ENCODE results near the gene PRMT7. TPM values are rescaled to one million over a fixed set of nuclear protein-coding genes. Genes with fewer than 3 reads are reported as not detected.
A peak's percentile ranks its signal among the peaks of the same experiment; 100 is the strongest.

The PRMT7 gene
- total RNA-seq, 1 donor from 2014 or later = 36.7 TPM

DNA sequence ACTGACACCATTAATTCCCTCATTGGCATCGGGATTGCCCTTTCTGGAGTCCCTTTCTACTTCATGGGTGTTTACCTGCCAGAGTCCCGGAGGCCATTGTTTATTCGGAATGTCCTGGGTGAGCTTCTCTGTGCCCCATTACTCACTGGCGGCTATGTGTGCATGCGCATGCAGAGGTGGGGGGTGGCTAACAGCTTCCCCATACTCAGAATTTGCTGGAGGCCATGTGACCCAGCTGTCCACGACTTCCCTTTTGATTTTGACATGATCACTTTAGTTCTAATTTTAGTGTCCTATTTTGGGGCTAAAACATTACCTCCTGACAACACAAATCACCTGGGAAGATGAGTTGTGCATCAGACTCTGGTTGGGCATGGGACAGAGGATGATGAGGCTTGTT is 14.1 kb upstream of the PRMT7 start:
- no peak overlapping the region for H3K9ac ChIP-seq (ENCODE audit: low read length)
- peaks cover 20% of the 10 kb centered on the region for H3K79me2 ChIP-seq (ENCODE audit: insufficient read depth, low read length)
- H3K4me3 Mint-ChIP-seq (ENCODE audit: unreplicated experiment) = no peak overlapping the region
- peaks cover 13% of the 10 kb centered on the region for H3K4me1 ChIP-seq (ENCODE audit: insufficient read depth, low read length)
- H3K36me3 ChIP-seq (ENCODE audit: insufficient read depth, low read length) = peaks cover 59% of the 10 kb centered on the region
- no peak overlapping the region for H3K4me3 ChIP-seq (ENCODE audit: insufficient read depth, low read depth, low read length)
- H3K27me3 Mint-ChIP-seq (ENCODE audit: low read depth, unreplicated experiment) = no peaks in the 10 kb centered on the region
- H3K27me3 ChIP-seq (ENCODE audit: insufficient read depth, low read length) = no peaks in the 10 kb centered on the region
- H3K27ac ChIP-seq (ENCODE audit: low read depth, low read length) = no peak overlapping the region
- peaks cover 76% of the 10 kb centered on the region for H4K20me1 ChIP-seq (ENCODE audit: insufficient read depth, low read length)
- no peak for FAIRE-seq
- TF ChIP-seq, protein P1, sequence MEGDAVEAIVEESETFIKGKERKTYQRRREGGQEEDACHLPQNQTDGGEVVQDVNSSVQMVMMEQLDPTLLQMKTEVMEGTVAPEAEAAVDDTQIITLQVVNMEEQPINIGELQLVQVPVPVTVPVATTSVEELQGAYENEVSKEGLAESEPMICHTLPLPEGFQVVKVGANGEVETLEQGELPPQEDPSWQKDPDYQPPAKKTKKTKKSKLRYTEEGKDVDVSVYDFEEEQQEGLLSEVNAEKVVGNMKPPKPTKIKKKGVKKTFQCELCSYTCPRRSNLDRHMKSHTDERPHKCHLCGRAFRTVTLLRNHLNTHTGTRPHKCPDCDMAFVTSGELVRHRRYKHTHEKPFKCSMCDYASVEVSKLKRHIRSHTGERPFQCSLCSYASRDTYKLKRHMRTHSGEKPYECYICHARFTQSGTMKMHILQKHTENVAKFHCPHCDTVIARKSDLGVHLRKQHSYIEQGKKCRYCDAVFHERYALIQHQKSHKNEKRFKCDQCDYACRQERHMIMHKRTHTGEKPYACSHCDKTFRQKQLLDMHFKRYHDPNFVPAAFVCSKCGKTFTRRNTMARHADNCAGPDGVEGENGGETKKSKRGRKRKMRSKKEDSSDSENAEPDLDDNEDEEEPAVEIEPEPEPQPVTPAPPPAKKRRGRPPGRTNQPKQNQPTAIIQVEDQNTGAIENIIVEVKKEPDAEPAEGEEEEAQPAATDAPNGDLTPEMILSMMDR (IDR thresholded peaks at IDR 0.05; ENCODE audit: insufficient read depth, low read depth, low read length) = no peak
- no peak for TF ChIP-seq EZH2 (IDR thresholded peaks at IDR 0.05; ENCODE audit: insufficient read depth, low read length)
- H3K27ac Mint-ChIP-seq (ENCODE audit: unreplicated experiment) = no peak overlapping the region
- no peak overlapping the region for H2AFZ ChIP-seq (ENCODE audit: low read depth, low read length)
- H3K4me2 ChIP-seq (ENCODE audit: low read length) = no peak overlapping the region
- H3K4me1 Mint-ChIP-seq (ENCODE audit: low read depth, unreplicated experiment) = peaks cover 43% of the 10 kb centered on the region
- DNase-seq (ENCODE audit: low read depth) = no peak
- peaks cover 11% of the 10 kb centered on the region for H3K36me3 Mint-ChIP-seq (ENCODE audit: low read depth, unreplicated experiment)
- H3K9me3 ChIP-seq (ENCODE audit: insufficient read depth, low read depth, low read length) = no peaks in the 10 kb centered on the region
- H3K9me3 Mint-ChIP-seq (ENCODE audit: unreplicated experiment) = no peaks in the 10 kb centered on the region

DNA sequence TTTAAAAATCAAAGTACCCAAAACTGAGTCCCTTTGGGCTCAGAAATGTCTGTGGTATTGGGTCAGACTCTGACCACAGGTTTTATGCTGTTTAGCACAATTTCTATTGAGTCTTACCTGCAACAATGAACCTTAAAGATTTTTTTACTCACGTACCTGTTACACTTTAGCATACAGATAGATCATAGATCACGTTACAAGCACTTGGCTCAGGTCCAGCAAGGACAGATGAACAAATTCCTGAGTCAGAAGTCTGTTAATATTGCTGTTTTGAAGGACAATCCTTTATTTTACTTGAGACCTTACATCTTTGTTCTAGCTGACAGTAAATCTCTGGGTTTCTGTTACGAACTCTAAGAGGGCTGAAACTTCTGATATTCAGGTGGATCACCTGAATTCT is 12.9 kb upstream of the PRMT7 start:
- Histone ChIP-seq H3K4me1 (ENCODE audit: insufficient read depth, low read length) (peaks cover 13% of the 10 kb centered on the region), H3K79me2 (ENCODE audit: insufficient read depth, low read length) (peaks cover 25% of the 10 kb centered on the region), H3K9ac (ENCODE audit: low read length) (peak overlapping the region; percentile 0), H3K4me3 (ENCODE audit: insufficient read depth, low read depth, low read length) (no peak overlapping the region), H2AFZ (ENCODE audit: low read depth, low read length) (no peak overlapping the region), H3K36me3 (ENCODE audit: insufficient read depth, low read length) (peaks cover 63% of the 10 kb centered on the region), H4K20me1 (ENCODE audit: insufficient read depth, low read length) (peaks cover 77% of the 10 kb centered on the region), H3K4me2 (ENCODE audit: low read length) (no peak overlapping the region), H3K27me3 (ENCODE audit: insufficient read depth, low read length) (no peaks in the 10 kb centered on the region), H3K27ac (ENCODE audit: low read depth, low read length) (no peak overlapping the region), H3K9me3 (ENCODE audit: insufficient read depth, low read depth, low read length) (no peaks in the 10 kb centered on the region)
- Mint-ChIP-seq H3K4me1 (ENCODE audit: low read depth, unreplicated experiment) (peaks cover 44% of the 10 kb centered on the region), H3K27ac (ENCODE audit: unreplicated experiment) (peak overlapping the region; percentile 81), H3K27me3 (ENCODE audit: low read depth, unreplicated experiment) (no peaks in the 10 kb centered on the region), H3K36me3 (ENCODE audit: low read depth, unreplicated experiment) (peaks cover 9% of the 10 kb centered on the region), H3K4me3 (ENCODE audit: unreplicated experiment) (no peak overlapping the region), H3K9me3 (ENCODE audit: unreplicated experiment) (no peaks in the 10 kb centered on the region)
- no peak for TF ChIP-seq EZH2 (IDR thresholded peaks at IDR 0.05; ENCODE audit: insufficient read depth, low read length)
- TF ChIP-seq, protein P1 (IDR thresholded peaks at IDR 0.05; ENCODE audit: insufficient read depth, low read depth, low read length) = no peak
- FAIRE-seq = no peak
- DNase-seq (ENCODE audit: low read depth) = no peak

DNA sequence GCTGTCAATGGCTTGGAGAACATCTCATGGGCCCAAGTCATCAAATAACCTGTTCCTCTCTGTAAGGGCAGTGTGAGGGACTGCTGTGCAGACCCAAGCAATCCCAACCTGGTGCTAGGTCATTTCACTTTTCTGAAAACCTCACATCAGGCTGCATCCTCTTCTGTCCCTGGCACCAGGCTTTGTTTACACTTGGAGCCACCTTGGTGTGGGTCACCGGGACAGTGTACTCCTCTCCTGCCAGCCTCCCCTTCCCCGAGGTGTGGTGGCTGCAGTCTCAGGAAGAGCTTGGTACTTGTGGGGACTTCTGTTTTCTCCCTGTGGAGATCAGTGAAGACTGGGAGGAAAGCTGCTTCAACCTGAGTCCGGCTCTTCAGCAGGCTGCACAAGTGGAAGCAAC is 12.5 kb upstream of the PRMT7 start:
- no peaks in the 10 kb centered on the region for H3K9me3 ChIP-seq (ENCODE audit: insufficient read depth, low read depth, low read length)
- H3K27ac Mint-ChIP-seq (ENCODE audit: unreplicated experiment) = peak overlapping the region; percentile 81
- no peak overlapping the region for H2AFZ ChIP-seq (ENCODE audit: low read depth, low read length)
- H3K4me1 Mint-ChIP-seq (ENCODE audit: low read depth, unreplicated experiment) = peaks cover 44% of the 10 kb centered on the region
- H3K4me3 Mint-ChIP-seq (ENCODE audit: unreplicated experiment) = no peak overlapping the region
- peaks cover 13% of the 10 kb centered on the region for H3K4me1 ChIP-seq (ENCODE audit: insufficient read depth, low read length)
- H3K36me3 ChIP-seq (ENCODE audit: insufficient read depth, low read length) = peaks cover 63% of the 10 kb centered on the region
- peaks cover 73% of the 10 kb centered on the region for H4K20me1 ChIP-seq (ENCODE audit: insufficient read depth, low read length)
- H3K4me3 ChIP-seq (ENCODE audit: insufficient read depth, low read depth, low read length) = no peak overlapping the region
- DNase-seq (ENCODE audit: low read depth) = no peak
- peaks cover 25% of the 10 kb centered on the region for H3K79me2 ChIP-seq (ENCODE audit: insufficient read depth, low read length)
- H3K4me2 ChIP-seq (ENCODE audit: low read length) = no peak overlapping the region
- FAIRE-seq = no peak
- H3K9me3 Mint-ChIP-seq (ENCODE audit: unreplicated experiment) = no peaks in the 10 kb centered on the region
- no peaks in the 10 kb centered on the region for H3K27me3 Mint-ChIP-seq (ENCODE audit: low read depth, unreplicated experiment)
- H3K9ac ChIP-seq (ENCODE audit: low read length) = peak overlapping the region; percentile 0
- H3K27ac ChIP-seq (ENCODE audit: low read depth, low read length) = peak overlapping the region; percentile 5
- no peaks in the 10 kb centered on the region for H3K27me3 ChIP-seq (ENCODE audit: insufficient read depth, low read length)
- peaks cover 8% of the 10 kb centered on the region for H3K36me3 Mint-ChIP-seq (ENCODE audit: low read depth, unreplicated experiment)
- TF ChIP-seq EZH2 (IDR thresholded peaks at IDR 0.05; ENCODE audit: insufficient read depth, low read length) = no peak
- TF ChIP-seq, protein P1 (IDR thresholded peaks at IDR 0.05; ENCODE audit: insufficient read depth, low read depth, low read length) = no peak

All from astrocyte (in vitro differentiated cells and primary cell).